GM12878 (cell line): Measurements from ENCODE around the gene MOV10L1. TPM values are rescaled to one million over a fixed set of nuclear protein-coding genes. Genes with fewer than 3 reads are reported as not detected.

Experiments used
- ATAC-seq: fragments of 200-7000 bp; cut with Tn5 transposase; 3 replicates; pipeline ENCODE4 v1.9.1; 2020; ENCODE audit warnings: mild to moderate bottlenecking, moderate library complexity
- BruUV-seq: library from RNA; stranded (reverse); fragments of 400-500 nt; replicated peaks from 2 replicates; lab custom pipeline; 2021; lab: Mats Ljungman, UMichigan
- CTCF ChIA-PET: fragments of 300-600 bp; sonication (Branson Sonifier 250); formaldehyde crosslinking; extraction: SDS; loops from one replicate; lab custom pipeline; 2021; ENCODE audit warnings: inconsistent platforms; lab: Yijun Ruan, JAX
- POLR2A ChIA-PET: fragments of 350-600 bp; formaldehyde crosslinking; extraction: SDS; loops from one replicate; lab custom pipeline; 2021; ENCODE audit warnings: inconsistent platforms; lab: Charles Lee
- RAD21 ChIA-PET: fragments of 300-600 bp; sonication (Branson Sonifier 250); formaldehyde crosslinking; loops from one replicate; lab custom pipeline; 2023; ENCODE audit warnings: antibody characterized with exemption; ENCODE audit not compliant: unreplicated experiment; lab: Charles Lee
- SMC1A ChIA-PET: fragments of 300-600 bp; sonication (Branson Sonifier 250); formaldehyde crosslinking; loops from one replicate; lab custom pipeline; 2023; ENCODE audit not compliant: unreplicated experiment, uncharacterized antibody; lab: Charles Lee
- DNase-seq: peaks from one replicate; pipeline ENCODE4 v3.0.0-alpha.2; 2011; ENCODE audit warnings: low read depth, low spot score
- FAIRE-seq: peaks from 3 replicates; lab custom pipeline; 2011; peaks lifted over from hg19 to GRCh38; lab: Jason Lieb, UNC
- H2AFZ ChIP-seq: 2 replicates; pipeline ENCODE4 v1.6.0; 2011; ENCODE audit warnings: low read depth, low read length, control low read depth; ENCODE audit not compliant: control insufficient read depth
- H3K27ac ChIP-seq: 2 replicates; pipeline ENCODE4 v1.5.1; 2011; ENCODE audit warnings: control low read depth; ENCODE audit not compliant: control insufficient read depth, insufficient read depth
- H3K27me3 ChIP-seq, 2 experiments: replicated peaks in 1 of 2; 2 replicates each; pipeline versions ENCODE4 v1.6.0 to v1.6.1; 2011; ENCODE audit warnings: low read length in 1 of 2; ENCODE audit not compliant: control insufficient read depth in 2 of 2, insufficient read depth in 2 of 2
- H3K36me3 ChIP-seq, 2 experiments: 2 replicates each; pipeline ENCODE4 v1.5.1; 2011; ENCODE audit warnings: low read length in 1 of 2; ENCODE audit not compliant: control insufficient read depth in 2 of 2, insufficient read depth in 2 of 2
- H3K4me1 ChIP-seq: 2 replicates; pipeline ENCODE4 v1.6.1; 2011; ENCODE audit warnings: mild to moderate bottlenecking, low read length, moderate library complexity, mixed read lengths; ENCODE audit not compliant: control insufficient read depth, insufficient read depth
- H3K4me2 ChIP-seq: 2 replicates; pipeline ENCODE4 v1.6.0; 2011; ENCODE audit warnings: control low read depth; ENCODE audit not compliant: control insufficient read depth, insufficient read depth
- H3K4me3 ChIP-seq: fragments of 200-600 bp; sonication (generic); 2 replicates; pipeline ENCODE4 v1.5.1; 2016
- H3K79me2 ChIP-seq: 2 replicates; pipeline ENCODE4 v1.6.0; 2011; ENCODE audit warnings: low read length; ENCODE audit not compliant: control insufficient read depth, insufficient read depth
- H3K9ac ChIP-seq: 2 replicates; pipeline ENCODE4 v1.8.0; 2011; ENCODE audit warnings: low read length, control low read depth, mixed read lengths; ENCODE audit not compliant: control insufficient read depth, insufficient read depth
- H3K9me3 ChIP-seq: replicated peaks from 3 replicates; pipeline ENCODE4 v1.5.1; 2011; ENCODE audit warnings: mild to moderate bottlenecking, low read length; ENCODE audit not compliant: control insufficient read depth, insufficient read depth
- H4K20me1 ChIP-seq: 2 replicates; pipeline ENCODE4 v1.6.0; 2011; ENCODE audit not compliant: control insufficient read depth, insufficient read depth
- BACH1 ChIP-seq: fragments of 450-650 bp; IDR thresholded peaks from 2 replicates; pipeline ENCODE4 v1.6.1; 2017; ENCODE audit warnings: mild to moderate bottlenecking, borderline replicate concordance
- BCL11A ChIP-seq: IDR thresholded peaks from 2 replicates; pipeline ENCODE4 v1.6.1; 2011; ENCODE audit warnings: low read depth, low read length
- CBX3 ChIP-seq: fragments of 200-600 bp; sonication (generic); IDR thresholded peaks from 2 replicates; pipeline ENCODE4 v1.6.1; 2016; ENCODE audit warnings: low read depth, borderline replicate concordance
- CREB1 ChIP-seq: IDR thresholded peaks from 2 replicates; pipeline ENCODE4 v1.6.1; 2012; ENCODE audit warnings: low read depth, mild to moderate bottlenecking, inconsistent platforms
- ESRRA ChIP-seq: IDR thresholded peaks from 2 replicates; pipeline ENCODE4 v1.6.1; 2012; ENCODE audit warnings: mild to moderate bottlenecking, low read length, improper control_type of control experiment
- GATAD2B ChIP-seq: fragments of 450-650 bp; conservative IDR thresholded peaks from 2 replicates; pipeline ENCODE4 v1.6.1; 2017; ENCODE audit warnings: low read depth, mild to moderate bottlenecking, moderate library complexity
- MEF2B ChIP-seq: fragments of 450-650 bp; IDR thresholded peaks from 2 replicates; pipeline ENCODE4 v1.6.1; 2018; ENCODE audit warnings: mild to moderate bottlenecking, moderate library complexity; ENCODE audit not compliant: partially characterized antibody, poor library complexity, severe bottlenecking
- NKRF ChIP-seq: fragments of 450-650 bp; conservative IDR thresholded peaks from 2 replicates; pipeline ENCODE4 v1.6.1; 2017; ENCODE audit warnings: mild to moderate bottlenecking, moderate library complexity
- NR2C1 ChIP-seq: fragments of 450-650 bp; IDR thresholded peaks from 2 replicates; pipeline ENCODE4 v1.6.1; 2017; ENCODE audit warnings: antibody characterized with exemption, mild to moderate bottlenecking, moderate library complexity
- POLR2AphosphoS2 ChIP-seq: IDR thresholded peaks from 2 replicates; pipeline ENCODE4 v1.6.1; 2011; ENCODE audit warnings: low read depth, mild to moderate bottlenecking, low read length, improper control_type of control experiment, moderate library complexity
- RBBP5 ChIP-seq: fragments of 200-600 bp; sonication (generic); conservative IDR thresholded peaks from 2 replicates; pipeline ENCODE4 v1.6.1; 2016
- RFX5 ChIP-seq: IDR thresholded peaks from 2 replicates; pipeline ENCODE4 v1.6.1; 2011; ENCODE audit warnings: low read depth, low read length, improper control_type of control experiment
- SIN3A ChIP-seq: IDR thresholded peaks from 2 replicates; pipeline ENCODE4 v1.6.1; 2012; ENCODE audit warnings: low read depth, low read length, improper control_type of control experiment
- SREBF1 ChIP-seq: IDR thresholded peaks from 2 replicates; pipeline ENCODE4 v1.6.1; 2012; ENCODE audit warnings: mild to moderate bottlenecking, low read length
- SUPT20H ChIP-seq: IDR thresholded peaks from 2 replicates; pipeline ENCODE4 v1.6.1; 2011; ENCODE audit warnings: low read depth, mild to moderate bottlenecking, low read length, moderate library complexity, borderline replicate concordance; ENCODE audit not compliant: control insufficient read depth
- WRNIP1 ChIP-seq: IDR thresholded peaks from 2 replicates; pipeline ENCODE4 v1.6.1; 2011; ENCODE audit warnings: low read depth, low read length, improper control_type of control experiment, borderline replicate concordance
- ZNF207 ChIP-seq: fragments of 450-650 bp; IDR thresholded peaks from 2 replicates; pipeline ENCODE4 v1.6.1; 2014; ENCODE audit warnings: antibody characterized with exemption, mild to moderate bottlenecking, borderline replicate concordance
- ZNF24 ChIP-seq: fragments of 450-650 bp; IDR thresholded peaks from 2 replicates; pipeline ENCODE4 v1.6.1; 2017; ENCODE audit warnings: antibody characterized with exemption, mild to moderate bottlenecking
- ZNF687 ChIP-seq: fragments of 450-650 bp; IDR thresholded peaks from 2 replicates; pipeline ENCODE4 v1.6.1; 2017; ENCODE audit warnings: mild to moderate bottlenecking, moderate library complexity
- WGBS: methylation state at CpG from one replicate; pipeline ENCODE4 v1.1.6; 2016; ENCODE audit warnings: low lambda C conversion rate; ENCODE audit not compliant: insufficient replicate concordance, insufficient coverage; ENCODE audit errors: missing lambda C conversion rate; 5-methylcytosine and 5-hydroxymethylcytosine counted together
- in situ Hi-C: fragments of 300-500 bp; cut with MboI; formaldehyde crosslinking; loops from 9 replicates; pipeline ENCODE4 v1.14.3; 2018; ENCODE audit warnings: mixed read lengths
- intact Hi-C: fragments of 100-400 bp; cut with micrococcal nuclease; formaldehyde crosslinking; loops from one replicate; pipeline ENCODE4 v1.14.2; 2022; ENCODE audit not compliant: unreplicated experiment
- polyA plus RNA-seq, 11 experiments: library from polyadenylated mRNA; depleted of rRNA in 4 of 11; unstranded in 6 of 11; stranded (reverse) in 5 of 11; fragments of >200 nt; fragmentation: Nextera tagmentation in 4 of 11; fragmentation: Illumina TruSeq in 1 of 11; extraction: Ambion mirVana in 4 of 11; extraction: Trizol in 1 of 11; gene quantifications; 1 replicate in 1 of 11; 2 replicates in 10 of 11; pipeline versions ENCODE4 v1.2.1 to v1.2.3, GENCODE V29; 2011 to 2016; ENCODE audit warnings: inconsistent platforms in 2 of 11, missing spikeins in 2 of 11, low read depth in 1 of 11
- total RNA-seq, 4 experiments: library from RNA; depleted of rRNA in 3 of 4; stranded (reverse); fragments of >200 nt in 3 of 4; fragmentation: Illumina TruSeq in 1 of 4; extraction: Trizol in 1 of 4; gene quantifications; 2 replicates each; pipeline versions ENCODE4 v1.2.1 to v1.2.3, GENCODE V29; 2013 to 2021

MOV10L1 gene
- total and polyA plus RNA-seq, 10 of the 15 experiments (the other 5 are each of a cell fraction or from before 2014, with no cell fraction given) = 0.22 TPM; not detected in 9

GRCh38 chr22:50148991-50149721, 59.4 kb downstream of the MOV10L1 start:
- H2AFZ ChIP-seq = peak overlapping the region; percentile 47
- in situ Hi-C loops = loop anchor here (5.0 kb wide), 1 partner anchor 63 kb away; no protein-coding TSS in a partner anchor
- DNase-seq (peak; percentile 35), FAIRE-seq (peak; percentile 31), ATAC-seq (peak; percentile 99)
- no peaks in the 10 kb centered on the region for H3K36me3 ChIP-seq
- H3K27me3 ChIP-seq = no peaks in the 10 kb centered on the region; a peak in 2 of 4 replicates
- WGBS = 16% methylated on average over 22 of the region's 22 CpGs
- no peak overlapping the region for H3K27ac ChIP-seq
- no peaks in the 10 kb centered on the region for H3K79me2 ChIP-seq
- CTCF ChIA-PET = interaction anchor here (0.6 to 2.4 kb wide), 15 partner anchors 9 to 472 kb away, joined by 3 to 15 read pairs (median 3); partner anchors contain the start of gene DENND6B
- H3K9ac ChIP-seq = no peak overlapping the region
- intact Hi-C loops = loop anchor here (1.0 kb wide), 2 partner anchors 60 to 218 kb away; no protein-coding TSS in a partner anchor
- H3K4me3 ChIP-seq = no peak overlapping the region
- SMC1A ChIA-PET = interaction anchor here (0.8 to 1.8 kb wide), 4 partner anchors 38 to 249 kb away, joined by 3 to 5 read pairs (median 3); no protein-coding TSS in a partner anchor
- RAD21 ChIA-PET = interaction anchor here (0.7 to 1.1 kb wide), 3 partner anchors 43 to 79 kb away, joined by 3 to 4 read pairs (median 3); no protein-coding TSS in a partner anchor
- POLR2A ChIA-PET = interaction anchor here (1.3 kb wide), 1 partner anchor 42 kb away, joined by 3 read pairs; no protein-coding TSS in a partner anchor
- no peaks in the 10 kb centered on the region for H3K9me3 ChIP-seq
- H3K4me2 ChIP-seq = no peak overlapping the region
- no peaks in the 10 kb centered on the region for H3K4me1 ChIP-seq
- no TSS peak for BruUV-seq
- H4K20me1 ChIP-seq = no peaks in the 10 kb centered on the region
- no peak for TF ChIP-seq NKRF
- TF ChIP-seq ESRRA = no peak
- no peak for TF ChIP-seq CREB1
- TF ChIP-seq RFX5 = no peak
- no peak for TF ChIP-seq RBBP5
- no peak for TF ChIP-seq BACH1
- no peak for TF ChIP-seq MEF2B
- no peak for TF ChIP-seq BCL11A
- TF ChIP-seq CBX3 = no peak
- no peak for TF ChIP-seq SREBF1
- no peak for TF ChIP-seq NR2C1
- 0 out of 2 replicates have a peak, but pooled peaks have one; percentile 22 for TF ChIP-seq GATAD2B
- TF ChIP-seq ZNF207 = no peak
- no peak for TF ChIP-seq ZNF687
- no peak for TF ChIP-seq POLR2AphosphoS2
- TF ChIP-seq SUPT20H = no peak
- TF ChIP-seq WRNIP1 = no peak
- no peak for TF ChIP-seq SIN3A
- no peak for TF ChIP-seq ZNF24
